ENCODE results near the gene RACGAP1. TPM values are rescaled to one million over a fixed set of nuclear protein-coding genes. Genes with fewer than 3 reads are reported as not detected.

The RACGAP1 gene
- total RNA-seq, 2 experiments from 2014 or later: 113 to 117 TPM

DNA sequence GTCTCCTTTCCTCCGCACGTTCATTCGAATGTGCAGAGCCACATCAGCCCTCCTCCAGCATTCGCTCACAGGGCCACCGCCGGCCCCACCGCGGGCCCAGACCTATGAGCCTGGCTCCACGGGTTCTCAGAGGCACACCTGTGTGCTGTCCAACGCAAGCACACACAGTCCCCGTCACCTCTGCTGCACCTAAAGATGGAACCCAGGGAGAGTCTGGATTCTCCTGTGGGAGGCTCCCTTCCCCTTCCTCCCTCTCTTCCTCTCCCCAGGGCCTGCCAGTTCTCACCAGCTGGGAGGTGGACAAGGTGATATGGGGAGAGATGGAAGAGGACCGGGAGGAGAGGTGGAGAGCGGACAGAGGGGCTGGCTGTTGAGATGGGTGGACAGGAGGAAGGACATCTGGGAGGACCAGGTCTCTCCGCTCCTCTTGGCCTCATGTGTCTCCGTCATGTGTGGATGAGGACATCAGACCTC is 57.5 kb downstream of the RACGAP1 start:
- Mint-ChIP-seq H3K36me3 (ENCODE audit: low read depth) (no peaks in the 10 kb centered on the region), H3K4me1 (ENCODE audit: low read depth) (no peaks in the 10 kb centered on the region), H3K27ac (no peak overlapping the region), H3K9me3 (no peaks in the 10 kb centered on the region), H3K27me3 (peaks cover 18% of the 10 kb centered on the region), H3K4me3 (peak overlapping the region; percentile 61)
- CTCF ChIA-PET: interaction anchor here (0.7 to 9.6 kb wide), 70 partner anchors 8 to 730 kb away, joined by 3 to 128 read pairs (median 6); partner anchors contain the start of genes AQP2, BCDIN3D, CERS5 and COX14
- POLR2A ChIA-PET: interaction anchor here (0.6 to 1.5 kb wide), 3 partner anchors 9 to 86 kb away, joined by 3 to 4 read pairs (median 4); no protein-coding TSS in a partner anchor
- intact Hi-C loops (cut with micrococcal nuclease): loop anchor here (5.0 kb wide), 2 partner anchors 89 to 104 kb away; partner anchors contain the start of gene ASIC1
- peak; percentile 12 for ATAC-seq
- DNase-seq: no peak
- TF ChIP-seq, protein P1, sequence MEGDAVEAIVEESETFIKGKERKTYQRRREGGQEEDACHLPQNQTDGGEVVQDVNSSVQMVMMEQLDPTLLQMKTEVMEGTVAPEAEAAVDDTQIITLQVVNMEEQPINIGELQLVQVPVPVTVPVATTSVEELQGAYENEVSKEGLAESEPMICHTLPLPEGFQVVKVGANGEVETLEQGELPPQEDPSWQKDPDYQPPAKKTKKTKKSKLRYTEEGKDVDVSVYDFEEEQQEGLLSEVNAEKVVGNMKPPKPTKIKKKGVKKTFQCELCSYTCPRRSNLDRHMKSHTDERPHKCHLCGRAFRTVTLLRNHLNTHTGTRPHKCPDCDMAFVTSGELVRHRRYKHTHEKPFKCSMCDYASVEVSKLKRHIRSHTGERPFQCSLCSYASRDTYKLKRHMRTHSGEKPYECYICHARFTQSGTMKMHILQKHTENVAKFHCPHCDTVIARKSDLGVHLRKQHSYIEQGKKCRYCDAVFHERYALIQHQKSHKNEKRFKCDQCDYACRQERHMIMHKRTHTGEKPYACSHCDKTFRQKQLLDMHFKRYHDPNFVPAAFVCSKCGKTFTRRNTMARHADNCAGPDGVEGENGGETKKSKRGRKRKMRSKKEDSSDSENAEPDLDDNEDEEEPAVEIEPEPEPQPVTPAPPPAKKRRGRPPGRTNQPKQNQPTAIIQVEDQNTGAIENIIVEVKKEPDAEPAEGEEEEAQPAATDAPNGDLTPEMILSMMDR (IDR thresholded peaks at IDR 0.05): no peak

DNA sequence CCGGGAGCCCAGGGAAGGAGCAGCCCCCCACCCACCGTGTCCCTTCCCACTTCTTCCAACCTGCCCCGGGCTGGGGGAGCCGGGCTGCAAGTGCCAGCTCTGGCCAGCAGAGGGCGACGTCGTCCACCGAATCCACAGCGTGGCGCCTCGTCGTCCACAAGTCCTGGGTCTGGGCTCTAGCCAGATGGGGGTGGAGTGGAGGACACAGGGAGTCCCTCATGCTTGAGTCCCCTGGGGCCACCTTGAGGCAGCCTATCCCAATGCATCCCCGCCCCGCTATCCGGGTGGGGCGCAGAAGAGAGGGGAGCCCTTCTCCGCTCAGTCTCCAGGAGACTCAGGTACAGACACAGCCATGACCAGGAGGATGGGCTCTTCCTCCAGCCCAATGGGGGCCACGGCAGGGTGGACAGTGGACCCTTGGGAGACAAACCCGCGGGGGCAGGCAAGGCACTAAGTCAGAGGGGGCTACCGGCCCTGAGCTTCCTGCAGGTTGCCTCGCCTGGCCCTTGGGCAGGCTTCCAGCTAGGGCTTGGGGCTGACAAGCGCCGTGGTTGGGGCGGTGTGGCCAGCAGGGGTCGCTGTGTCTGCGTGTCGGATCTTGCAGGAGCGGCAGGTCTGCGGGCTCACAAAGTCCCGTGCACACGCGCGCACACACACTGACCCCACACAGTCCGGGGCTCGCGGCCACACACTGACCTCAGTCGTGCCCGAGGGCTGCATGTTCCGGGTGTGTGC is 58.1 kb downstream of the RACGAP1 start:
- Mint-ChIP-seq H3K4me3 (peak overlapping the region; percentile 61), H3K9me3 (no peaks in the 10 kb centered on the region), H3K4me1 (ENCODE audit: low read depth) (no peaks in the 10 kb centered on the region), H3K27me3 (peaks cover 24% of the 10 kb centered on the region), H3K36me3 (ENCODE audit: low read depth) (no peaks in the 10 kb centered on the region), H3K27ac (no peak overlapping the region)
- intact Hi-C loops (cut with micrococcal nuclease): loop anchor here (5.0 kb wide), 2 partner anchors 90 to 105 kb away; partner anchors contain the start of gene ASIC1
- ChIA-PET POLR2A (interaction anchor here (0.5 to 1.5 kb wide), 6 partner anchors 8 to 345 kb away, joined by 3 to 5 read pairs (median 4); partner anchors contain the start of gene NCKAP5L), CTCF (interaction anchor here (0.6 to 9.6 kb wide), 83 partner anchors 9 to 732 kb away, joined by 3 to 128 read pairs (median 5); partner anchors contain the start of genes AQP2, BCDIN3D, CERS5 and COX14)
- peak; percentile 96 for DNase-seq
- ATAC-seq: peak; percentile 89
- TF ChIP-seq, protein P1 (IDR thresholded peaks at IDR 0.05): peak; percentile 92

DNA sequence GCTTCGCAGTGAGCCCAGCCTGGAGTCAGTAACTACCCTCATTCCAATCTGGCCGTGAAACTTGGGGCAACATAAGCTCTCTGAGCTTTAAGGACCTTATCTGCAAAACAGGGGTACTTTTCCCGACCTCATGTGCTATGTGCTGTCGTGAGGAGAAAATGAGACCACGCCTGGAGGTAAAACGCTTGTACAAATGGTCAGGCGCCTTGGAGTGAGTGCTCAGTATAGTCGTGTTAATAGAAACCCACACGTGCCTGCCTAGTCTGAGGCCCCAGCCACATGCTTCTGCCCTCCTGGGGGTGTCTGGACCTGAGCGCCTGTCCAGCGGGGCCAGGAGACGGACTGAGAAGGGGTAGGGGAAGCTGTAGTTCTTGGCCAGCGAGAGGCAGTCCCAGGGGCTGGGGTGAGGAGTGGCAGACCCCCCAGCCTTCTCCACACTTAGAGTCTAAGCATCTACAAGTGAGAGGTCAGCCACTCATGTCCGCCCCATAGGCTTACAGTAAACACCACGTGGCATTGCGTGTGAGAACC is 58.7 kb downstream of the RACGAP1 start:
- Mint-ChIP-seq H3K4me1 (ENCODE audit: low read depth) (no peaks in the 10 kb centered on the region), H3K27me3 (peaks cover 27% of the 10 kb centered on the region), H3K9me3 (no peaks in the 10 kb centered on the region), H3K27ac (no peak overlapping the region), H3K4me3 (no peak overlapping the region), H3K36me3 (ENCODE audit: low read depth) (no peaks in the 10 kb centered on the region)
- TF ChIP-seq, protein P1 (IDR thresholded peaks at IDR 0.05): no peak
- DNase-seq (no peak), ATAC-seq (no peak)
- ChIA-PET POLR2A (interaction anchor here (0.5 to 1.5 kb wide), 5 partner anchors 7 to 346 kb away, joined by 3 to 5 read pairs (median 3); partner anchors contain the start of gene NCKAP5L), CTCF (interaction anchor here (0.6 to 9.6 kb wide), 73 partner anchors 8 to 483 kb away, joined by 3 to 128 read pairs (median 6); partner anchors contain the start of genes AQP2, BCDIN3D, CERS5 and COX14)
- intact Hi-C loops (cut with micrococcal nuclease): loop anchor here (5.0 kb wide), 2 partner anchors 91 to 106 kb away; partner anchors contain the start of gene ASIC1

DNA sequence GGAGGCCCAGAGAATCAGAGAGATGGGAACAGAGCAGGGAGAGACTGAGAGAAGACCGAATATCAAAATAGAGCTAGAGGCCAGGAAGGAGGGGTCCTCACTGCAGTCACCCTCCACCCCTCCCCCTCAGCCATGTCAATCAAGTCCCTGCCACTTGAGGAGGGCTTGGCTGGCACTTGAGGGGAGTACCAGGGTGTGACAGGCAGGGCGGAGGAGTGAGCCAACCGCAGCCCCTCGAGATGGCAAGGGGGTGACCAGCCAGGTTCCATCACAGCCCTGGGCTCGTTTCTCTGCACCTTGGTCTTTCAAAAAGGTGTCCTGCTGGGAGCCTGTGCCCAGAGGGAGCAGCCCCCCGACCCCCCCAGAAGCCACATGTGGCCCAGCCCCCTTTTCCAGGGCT is 59.5 kb downstream of the RACGAP1 start:
- Mint-ChIP-seq H3K4me1 (ENCODE audit: low read depth) (peaks cover under 1% of the 10 kb centered on the region), H3K9me3 (no peaks in the 10 kb centered on the region), H3K36me3 (ENCODE audit: low read depth) (no peaks in the 10 kb centered on the region), H3K27ac (no peak overlapping the region), H3K27me3 (peaks cover 28% of the 10 kb centered on the region), H3K4me3 (no peak overlapping the region)
- DNase-seq (no peak), ATAC-seq (no peak)
- ChIA-PET POLR2A (interaction anchor here (0.9 to 1.0 kb wide), 2 partner anchors 8 to 15 kb away, joined by 3 to 4 read pairs; no protein-coding TSS in a partner anchor), CTCF (interaction anchor here (0.8 to 9.6 kb wide), 28 partner anchors 12 to 217 kb away, joined by 3 to 128 read pairs (median 14); partner anchors contain the start of genes AQP2 and CERS5)
- intact Hi-C loops (cut with micrococcal nuclease): loop anchor here (5.0 kb wide), 2 partner anchors 91 to 106 kb away; partner anchors contain the start of gene ASIC1
- TF ChIP-seq, protein P1 (IDR thresholded peaks at IDR 0.05): no peak

All from activated CD8-positive, alpha-beta T cell treated with anti-CD3 and anti-CD28 coated beads for 36 hours (primary cell).